Lower leg skin (tissue), 4 donors: ENCODE measurements around the gene RAC3. TPM values are rescaled to one million over a fixed set of nuclear protein-coding genes. Genes with fewer than 3 reads are reported as not detected.
A peak's percentile ranks its signal among the peaks of the same experiment; 100 is the strongest.

Experiments
- DNase-seq, 2 donors: peaks; one replicate each; pipeline ENCODE4 v3.0.0-alpha.2; 2019; ENCODE audit warnings: low spot score in 2 of 2
- H3K4me3 ChIP-seq: fragments of 200-600 bp; sonication (generic); 2 replicates; pipeline ENCODE4 v1.5.1; 2017; ENCODE audit warnings: mild to moderate bottlenecking, low read depth; ENCODE audit not compliant: poor library complexity, severe bottlenecking
- CTCF ChIP-seq, 3 donors: fragments of 450-650 bp; IDR thresholded peaks; one replicate each; pipeline ENCODE4 v1.5.1; 2016; ENCODE audit warnings: antibody characterized with exemption in 3 of 3, mild to moderate bottlenecking in 3 of 3, moderate library complexity in 2 of 3
- POLR2A ChIP-seq, 2 donors: fragments of 450-650 bp; IDR thresholded peaks; one replicate each; pipeline ENCODE4 v1.6.1; 2016 to 2017; ENCODE audit warnings: antibody characterized with exemption in 2 of 2, mild to moderate bottlenecking in 1 of 2, moderate library complexity in 1 of 2
- WGBS, 2 donors: methylation state at CpG; one replicate each; pipeline ENCODE4 v1.1.5; 2018; 5-methylcytosine and 5-hydroxymethylcytosine counted together
- intact Hi-C: fragments of 100-400 bp; cut with DNase I; formaldehyde crosslinking; loops from one replicate; pipeline ENCODE4 v1.15.0; 2023; ENCODE audit warnings: low total_unique reads
- total RNA-seq, 4 donors: library from RNA; depleted of rRNA; stranded (reverse); fragments of >200 nt; gene quantifications; one replicate each; pipeline ENCODE4 v1.1.0, GENCODE V29; 2016

Gene RAC3
- total RNA-seq, 4 donors from 2014 or later, result 8.2 to 16.8 (median 10.0) TPM

- DNase-seq, result no peak
- intact Hi-C loops, result no loop called here
- WGBS, 2 donors, result 85 to 89% methylated on average over 14 of the region's 14 CpGs
- H3K4me3 ChIP-seq, result no peak overlapping the region
- TF ChIP-seq POLR2A (IDR thresholded peaks at IDR 0.05), result no peak
- no peak for TF ChIP-seq CTCF (IDR thresholded peaks at IDR 0.05)
Observed at GRCh38 chr17:81998691-81999438, 32.6 kb upstream of the RAC3 start.

- no peak for DNase-seq
- H3K4me3 ChIP-seq, result no peak overlapping the region
- intact Hi-C loops, result no loop called here
- 87 to 88% methylated on average over 11 to 12 of the region's 12 CpGs for WGBS, 2 donors
- TF ChIP-seq CTCF (IDR thresholded peaks at IDR 0.05), result no peak
- TF ChIP-seq POLR2A (IDR thresholded peaks at IDR 0.05), result no peak
Observed at GRCh38 chr17:81999587-81999975, 31.9 kb upstream of the RAC3 start.

- 65 to 68% methylated on average over 27 to 31 of the region's 36 CpGs for WGBS, 2 donors
- H3K4me3 ChIP-seq, result no peak overlapping the region
- no peak for TF ChIP-seq POLR2A (IDR thresholded peaks at IDR 0.05)
- TF ChIP-seq CTCF (IDR thresholded peaks at IDR 0.05), result no peak
- no peak for DNase-seq
- intact Hi-C loops, result no loop called here
Observed at GRCh38 chr17:81999976-82000802, 31.3 kb upstream of the RAC3 start.

GRCh38 chr17:82000803-82001570, 30.5 kb upstream of the RAC3 start:
- 71 to 75% methylated on average over 17 to 25 of the region's 32 CpGs for WGBS, 2 donors
- H3K4me3 ChIP-seq, result no peak overlapping the region
- DNase-seq, result no peak
- TF ChIP-seq POLR2A (IDR thresholded peaks at IDR 0.05) (no peak), CTCF (IDR thresholded peaks at IDR 0.05) (peak in 1 of 3 donors; percentile 63)
- intact Hi-C loops, result no loop called here

GRCh38 chr17:82001571-82002056, 29.9 kb upstream of the RAC3 start:
- TF ChIP-seq CTCF (IDR thresholded peaks at IDR 0.05) (no peak), POLR2A (IDR thresholded peaks at IDR 0.05) (no peak)
- no peak for DNase-seq
- no peak overlapping the region for H3K4me3 ChIP-seq
- WGBS, 2 donors, result 90% methylated on average over 17 of the region's 17 CpGs
- intact Hi-C loops, result no loop called here
